Esophagus (tissue), 2 donors: ENCODE data around the gene CREBRF. TPM values are rescaled to one million over a fixed set of nuclear protein-coding genes. Genes with fewer than 3 reads are reported as not detected.

Experiments used
- H3K27ac ChIP-seq, 2 donors: one replicate each; pipeline ENCODE4 v1.5.1; 2013; ENCODE audit warnings: low read depth in 2 of 2, mild to moderate bottlenecking in 2 of 2, inconsistent platforms in 1 of 2, low read length in 1 of 2, moderate library complexity in 1 of 2
- H3K27me3 ChIP-seq, 2 donors: one replicate each; pipeline ENCODE4 v1.6.1; 2013; ENCODE audit warnings: low read length in 2 of 2, control low read depth in 1 of 2, mild to moderate bottlenecking in 1 of 2; ENCODE audit not compliant: insufficient read depth in 2 of 2, control insufficient read depth in 1 of 2
- H3K36me3 ChIP-seq, 2 donors: one replicate each; pipeline ENCODE4 v1.6.1; 2013; ENCODE audit warnings: low read length in 1 of 2; ENCODE audit not compliant: control insufficient read depth in 2 of 2, insufficient read depth in 2 of 2
- H3K4me1 ChIP-seq, 2 donors: one replicate each; pipeline ENCODE4 v1.6.1; 2013; ENCODE audit warnings: low read length in 1 of 2; ENCODE audit not compliant: control insufficient read depth in 2 of 2, insufficient read depth in 2 of 2
- H3K4me3 ChIP-seq, 2 donors: one replicate each; pipeline ENCODE4 v1.5.1; 2013; ENCODE audit warnings: low read length in 2 of 2, mild to moderate bottlenecking in 2 of 2, low read depth in 1 of 2, moderate library complexity in 1 of 2
- H3K9me3 ChIP-seq, 2 donors: one replicate each; pipeline ENCODE4 v1.6.1; 2013; ENCODE audit warnings: mild to moderate bottlenecking in 2 of 2, low read depth in 1 of 2, low read length in 1 of 2, moderate library complexity in 1 of 2; ENCODE audit not compliant: control insufficient read depth in 2 of 2, insufficient read depth in 1 of 2
- WGBS, 2 donors: extraction: QIAGEN DNeasy Blood & Tissue Kit; methylation state at CpG; one replicate each; pipeline ENCODE4 v1.1.7; 2013; 5-methylcytosine and 5-hydroxymethylcytosine counted together
- polyA plus RNA-seq, 2 donors: library from polyadenylated mRNA; stranded (reverse); fragments of 200-250 nt; gene quantifications; one replicate each; pipeline ENCODE4 v1.2.3, GENCODE V29; 2013
- donor health status: healthy with polysubstance abuse.
- donor health status: Bipolar disorder and iron deficiency.

CREBRF gene
- polyA plus RNA-seq, 2 donors, result 2.3 to 2.8 TPM

DNA sequence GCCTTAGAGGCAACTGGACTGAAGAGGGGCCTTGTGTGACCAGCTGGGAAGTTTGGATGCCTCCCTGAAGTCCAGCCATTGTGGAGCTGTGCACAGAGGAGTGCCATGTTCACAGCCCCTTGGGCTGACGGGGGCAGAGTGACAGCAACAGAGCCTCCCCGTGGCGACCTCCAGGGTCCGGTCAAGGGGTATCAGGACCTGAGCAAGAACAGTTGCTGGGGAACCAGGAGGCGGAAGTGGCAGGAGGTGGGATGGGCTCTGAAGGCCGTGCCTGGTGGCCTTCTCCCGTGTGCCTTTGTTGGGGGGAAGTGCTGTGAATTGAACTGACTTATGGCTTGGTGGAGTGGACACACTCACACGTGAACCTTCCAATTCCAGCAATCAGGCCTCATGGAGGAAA, 102.2 kb downstream of the CREBRF start:
- Histone ChIP-seq H3K27ac (no peak overlapping the region), H3K27me3 (no peaks in the 10 kb centered on the region), H3K9me3 (no peaks in the 10 kb centered on the region), H3K36me3 (peaks cover 5 to 21% of the 10 kb centered on the region in 2 donors), H3K4me3 (no peak overlapping the region), H3K4me1 (no peaks in the 10 kb centered on the region)
- WGBS, 2 donors, result 75 to 96% methylated on average over 8 of the region's 8 CpGs

DNA sequence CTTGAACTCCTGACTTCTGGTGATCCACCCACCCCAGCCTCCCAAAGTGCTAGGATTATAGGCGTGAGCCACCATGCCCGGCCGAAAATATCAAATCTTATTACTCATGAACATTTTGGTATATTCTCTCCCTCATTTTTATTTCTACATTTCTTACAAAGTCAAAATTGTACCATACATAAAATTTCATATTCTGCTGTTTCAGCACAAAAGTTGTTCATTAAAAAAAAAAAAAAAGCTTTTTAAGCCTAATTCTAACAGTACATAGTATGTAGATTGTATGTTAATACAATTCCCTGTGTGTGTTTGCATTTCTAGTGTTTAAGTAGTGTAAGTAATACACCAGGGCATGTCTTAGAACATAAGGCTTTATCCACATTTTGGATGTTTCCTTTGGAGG, 103.1 kb downstream of the CREBRF start:
- no peaks in the 10 kb centered on the region for H3K4me1 ChIP-seq
- H3K27ac ChIP-seq, result no peak overlapping the region
- 74 to 94% methylated on average over 3 of the region's 3 CpGs for WGBS, 2 donors
- H3K9me3 ChIP-seq, result no peaks in the 10 kb centered on the region
- peaks cover 11 to 27% of the 10 kb centered on the region in 2 donors for H3K36me3 ChIP-seq
- H3K4me3 ChIP-seq, result no peak overlapping the region
- H3K27me3 ChIP-seq, result no peaks in the 10 kb centered on the region

DNA sequence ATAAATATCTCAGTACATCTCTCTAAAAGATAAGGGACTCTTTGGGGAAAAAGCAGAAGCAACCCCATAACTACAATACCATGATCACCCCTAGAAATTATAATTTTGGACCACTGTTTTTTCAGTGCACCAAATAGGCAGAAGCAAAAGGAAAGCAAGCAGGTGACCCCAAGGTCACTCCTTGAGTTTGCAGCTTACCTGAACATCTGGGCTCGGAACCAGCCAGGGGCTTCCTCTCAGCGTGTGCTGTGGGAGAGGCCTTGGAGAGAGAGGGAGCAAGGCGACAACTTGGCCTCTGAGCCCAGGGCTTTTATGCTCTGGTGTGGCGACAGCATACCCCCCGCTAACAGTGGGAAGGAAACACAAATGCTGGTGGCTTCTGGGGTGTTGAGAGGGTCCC, 105.0 kb downstream of the CREBRF start:
- no peak overlapping the region for H3K4me3 ChIP-seq
- no peak overlapping the region for H3K27ac ChIP-seq
- WGBS, 2 donors, result 83 to 94% methylated on average over 5 of the region's 5 CpGs
- peaks cover 11 to 25% of the 10 kb centered on the region in 2 donors for H3K36me3 ChIP-seq
- H3K27me3 ChIP-seq, result no peaks in the 10 kb centered on the region
- H3K9me3 ChIP-seq, result no peaks in the 10 kb centered on the region
- no peaks in the 10 kb centered on the region for H3K4me1 ChIP-seq

DNA sequence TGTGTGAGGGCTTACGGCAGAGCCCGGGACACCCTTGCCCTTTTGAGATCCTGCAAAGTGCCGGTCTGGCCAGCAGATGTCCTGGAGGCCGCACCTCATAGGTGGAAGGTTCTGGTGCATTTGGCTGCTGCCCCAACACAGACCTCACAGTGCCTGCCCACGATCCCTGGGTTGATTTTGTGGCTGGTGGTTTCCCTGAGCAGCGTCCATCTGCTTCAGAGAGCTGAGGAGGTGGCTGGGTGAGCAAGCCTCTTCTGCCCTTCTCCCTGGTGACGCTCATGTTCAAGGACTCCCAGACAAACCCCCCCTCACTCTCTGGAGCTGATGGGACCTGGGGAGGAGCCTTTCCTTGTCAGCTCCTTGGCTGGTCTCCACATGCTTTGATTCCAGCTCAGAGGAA, 107.1 kb downstream of the CREBRF start:
- H3K36me3 ChIP-seq, result peaks cover 11 to 23% of the 10 kb centered on the region in 2 donors

DNA sequence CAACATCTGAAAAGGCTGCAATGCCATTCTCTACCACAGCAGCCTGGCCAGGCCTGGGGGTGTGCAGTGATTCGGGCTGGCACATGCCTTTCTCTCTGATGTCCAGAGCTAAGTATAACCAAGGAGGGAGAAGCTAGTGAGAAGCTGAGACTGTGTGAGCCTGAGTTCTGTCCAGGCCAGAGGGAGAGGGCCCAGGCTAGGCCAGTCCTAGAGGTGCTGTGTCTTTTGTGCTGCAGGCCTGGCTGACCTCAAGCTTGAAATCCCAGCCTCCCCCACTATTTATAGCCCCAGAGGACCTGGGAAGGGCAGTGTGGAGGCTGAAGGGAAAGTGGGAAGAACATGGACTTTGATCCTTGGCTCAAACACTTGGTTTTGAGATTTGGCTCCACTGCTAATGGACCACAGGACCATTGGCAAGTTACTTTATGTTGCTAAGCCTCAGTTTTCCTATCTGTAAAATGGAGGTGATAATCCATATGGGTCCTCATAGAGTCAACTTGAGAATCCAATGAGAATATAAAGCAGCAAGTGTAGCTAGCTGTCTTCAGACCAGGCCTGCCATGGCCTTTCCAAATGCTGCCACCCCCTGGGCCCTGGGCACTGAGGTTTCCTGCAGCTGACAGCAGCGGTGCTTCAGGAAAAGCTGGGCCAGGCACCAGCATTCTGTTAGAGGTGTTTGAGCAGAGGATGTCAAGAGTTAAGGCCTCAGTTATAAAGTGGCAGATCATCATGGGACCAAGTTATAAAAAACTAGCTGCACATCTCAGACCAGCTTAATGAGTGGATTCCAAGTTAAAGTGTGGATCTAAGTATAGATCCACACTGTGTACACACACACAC, 109.2 kb downstream of the CREBRF start:
- no peaks in the 10 kb centered on the region for H3K27me3 ChIP-seq
- H3K36me3 ChIP-seq, result peaks cover 10 to 16% of the 10 kb centered on the region in 2 donors
- H3K9me3 ChIP-seq, result no peaks in the 10 kb centered on the region
- WGBS, 2 donors, result 85 to 86% methylated on average over 2 of the region's 2 CpGs
- no peak overlapping the region for H3K4me3 ChIP-seq
- no peak overlapping the region for H3K27ac ChIP-seq
- H3K4me1 ChIP-seq, result no peaks in the 10 kb centered on the region

More for the DNA sequence above, 107.1 kb downstream of the CREBRF start:
- Histone ChIP-seq H3K9me3 (no peaks in the 10 kb centered on the region), H3K4me1 (no peaks in the 10 kb centered on the region), H3K4me3 (no peak overlapping the region), H3K27me3 (no peaks in the 10 kb centered on the region), H3K27ac (no peak overlapping the region)
- 82 to 90% methylated on average over 7 of the region's 7 CpGs for WGBS, 2 donors

DNA sequence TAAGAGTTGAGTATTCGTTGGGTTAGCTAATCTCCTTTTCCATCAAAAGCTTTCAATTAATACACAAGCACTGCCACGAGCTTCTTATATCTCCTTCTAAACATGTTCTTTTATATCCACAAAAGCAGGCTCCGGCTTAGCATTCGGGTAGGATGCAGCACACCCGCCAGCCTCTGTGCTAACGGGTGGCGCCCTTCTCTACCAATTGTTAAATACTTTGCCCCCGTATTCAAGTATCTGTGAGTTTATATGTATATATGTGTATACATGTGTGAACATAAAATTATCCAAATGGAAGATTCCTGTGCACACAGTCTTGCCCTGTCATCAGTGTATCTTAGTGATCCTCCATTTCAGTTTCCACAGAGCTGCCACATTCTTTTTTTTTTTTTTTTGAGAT, 116.0 kb downstream of the CREBRF start:
- no peak overlapping the region for H3K27ac ChIP-seq
- no peaks in the 10 kb centered on the region for H3K4me1 ChIP-seq
- H3K4me3 ChIP-seq, result no peak overlapping the region
- H3K9me3 ChIP-seq, result no peaks in the 10 kb centered on the region
- no peaks in the 10 kb centered on the region for H3K36me3 ChIP-seq
- 75 to 87% methylated on average over 8 of the region's 8 CpGs for WGBS, 2 donors
- H3K27me3 ChIP-seq, result no peaks in the 10 kb centered on the region

DNA sequence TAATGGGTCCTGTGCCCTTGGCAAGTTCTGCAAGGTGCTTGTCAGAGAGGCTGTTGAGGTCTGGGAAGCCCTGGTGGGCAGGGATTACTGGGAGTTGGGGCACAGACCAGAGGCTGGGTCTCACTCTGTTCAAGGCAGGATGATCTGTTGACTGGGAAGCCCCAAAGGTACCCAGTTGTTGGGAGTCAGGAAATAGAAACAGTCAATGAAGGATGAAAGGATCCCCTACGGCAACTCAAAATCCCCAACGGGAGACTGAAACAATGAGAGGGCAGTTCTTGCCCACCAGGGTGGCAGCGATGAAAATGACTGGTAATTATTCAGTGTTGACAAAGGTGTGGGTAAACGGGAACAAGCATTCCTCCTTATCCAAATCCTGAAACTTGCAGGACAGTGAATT, 119.4 kb downstream of the CREBRF start:
- Histone ChIP-seq H3K4me3 (no peak overlapping the region), H3K27ac (no peak overlapping the region), H3K36me3 (no peaks in the 10 kb centered on the region), H3K27me3 (no peaks in the 10 kb centered on the region), H3K9me3 (peaks cover 0 to 7% of the 10 kb centered on the region in 2 donors), H3K4me1 (no peaks in the 10 kb centered on the region)
- WGBS, 2 donors, result 41 to 43% methylated on average over 4 of the region's 4 CpGs

DNA sequence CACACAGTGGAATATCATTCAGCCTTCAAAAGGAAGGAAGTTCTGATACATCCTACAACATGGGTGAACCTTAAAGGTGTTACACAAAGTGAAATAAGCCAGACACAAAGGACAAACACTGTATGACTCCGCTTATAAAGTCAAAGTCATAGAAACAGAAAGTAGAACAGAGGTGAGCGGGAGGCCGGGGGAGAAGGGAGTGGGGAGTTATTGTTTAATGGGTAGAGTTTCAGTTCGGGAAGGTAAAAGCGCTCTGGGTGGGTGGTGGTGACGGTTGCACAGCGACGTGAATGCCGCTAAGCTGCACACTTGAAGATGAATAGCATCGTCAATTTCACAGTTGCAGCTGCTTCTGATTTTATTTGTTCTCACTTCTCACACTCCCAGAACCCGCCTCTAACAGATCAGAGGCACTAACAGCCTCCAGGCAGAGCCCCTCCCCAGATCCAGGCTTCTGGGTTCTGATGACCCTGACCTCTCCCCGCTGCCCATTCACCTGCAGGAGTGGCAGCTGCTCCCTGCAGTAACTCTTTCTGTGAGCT, 122.3 kb downstream of the CREBRF start:
- Histone ChIP-seq H3K27me3 (no peaks in the 10 kb centered on the region), H3K4me3 (no peak overlapping the region), H3K36me3 (no peaks in the 10 kb centered on the region), H3K27ac (no peak overlapping the region), H3K4me1 (no peaks in the 10 kb centered on the region), H3K9me3 (peaks cover 0 to 10% of the 10 kb centered on the region in 2 donors)
- WGBS, 2 donors, result 68 to 83% methylated on average over 12 of the region's 12 CpGs

DNA sequence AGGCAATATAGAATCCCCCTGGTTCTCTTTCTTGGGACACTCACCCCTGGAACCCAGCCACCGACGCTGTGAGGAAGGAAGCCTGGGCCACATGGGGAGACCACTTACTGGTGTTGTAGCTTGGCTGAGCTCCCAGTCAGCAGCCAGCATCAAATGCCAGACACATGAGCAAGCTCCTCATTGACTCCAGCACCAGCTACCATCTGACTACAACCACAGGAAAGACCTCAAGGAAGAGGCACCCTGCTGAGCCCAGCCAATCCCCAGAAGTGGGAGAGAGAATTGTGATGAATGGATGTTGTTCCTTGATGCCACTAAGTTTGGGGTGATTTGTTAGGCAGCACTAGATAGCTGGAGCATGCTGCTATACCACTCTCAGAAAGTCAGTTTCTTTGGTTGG, 124.2 kb downstream of the CREBRF start:
- H3K4me1 ChIP-seq, result no peaks in the 10 kb centered on the region
- no peak overlapping the region for H3K4me3 ChIP-seq
- 69 to 80% methylated on average over 2 of the region's 2 CpGs for WGBS, 2 donors
- no peaks in the 10 kb centered on the region for H3K36me3 ChIP-seq
- no peaks in the 10 kb centered on the region for H3K27me3 ChIP-seq
- H3K9me3 ChIP-seq, result peaks cover 0 to 10% of the 10 kb centered on the region in 2 donors
- H3K27ac ChIP-seq, result no peak overlapping the region
